Left cardiac atrium (tissue), 2 donors: ENCODE measurements around the gene ESPN. TPM values are rescaled to one million over a fixed set of nuclear protein-coding genes. Genes with fewer than 3 reads are reported as not detected.

Experiments
- microRNA-seq, 2 donors: library from miRNA; unstranded; fragments of <30 nt; microRNA quantifications; one replicate each; pipeline ENCODE4 v1.2.0, GENCODE V29; 2020
- total RNA-seq, 2 donors: library from RNA; stranded (reverse); fragmentation: NEBNext Ultra II Directional; extraction: Animal tissue kit (Norgen Biotek cat#: 25700); gene quantifications; one replicate each; pipeline ENCODE4 v1.2.1, GENCODE V29; 2021
- donor health status: DM: no; HTN: yes; CAD: no; lungs with severe emphysema.
- donor health status: DM: yes; HTN: yes; CAD: no.

Gene ESPN
- total RNA-seq, 2 donors from 2014 or later: 0.42 to 0.44 TPM

Small RNA genes lying within 50 kb of the gene (microRNA-seq; reads per million reads assigned to microRNA genes)
- gene MIR4252: 0 reads per million in 2 donors

Other genes starting within 250 kb of the ESPN start
- under 1 TPM; 0.12 to 0.39 TPM for gene CHD5, start 244.5 kb upstream of the ESPN start, total RNA-seq
- gene RPL22, start 225.2 kb upstream of the ESPN start, total RNA-seq: 100 to 1,000 TPM; 264 to 275 TPM
- gene RNF207, start 218.7 kb upstream of the ESPN start, total RNA-seq: 10 to 100 TPM; 35.8 to 38.3 TPM
- gene ICMT, start 188.8 kb upstream of the ESPN start, total RNA-seq: 10 to 100 TPM; 56.9 to 61.1 TPM
- gene HES3, start 180.6 kb upstream of the ESPN start, total RNA-seq: not detected
- 10 to 100 TPM in 1 of 2 donors, 1 to 10 TPM in 1; 9.7 to 10.5 TPM for gene GPR153, start 163.7 kb upstream of the ESPN start, total RNA-seq
- 10 to 100 TPM in 1 of 2 donors, 1 to 10 TPM in 1; 9.9 to 12.9 TPM for gene ACOT7, start 31.0 kb upstream of the ESPN start, total RNA-seq
- gene HES2, start 4.9 kb upstream of the ESPN start, total RNA-seq: under 1 TPM in 1 of 2 donors, not detected in 1; 0.37 TPM
- gene TNFRSF25, start 41.4 kb downstream of the ESPN start, total RNA-seq: 1 to 10 TPM; 5.5 to 5.9 TPM
- 10 to 100 TPM; 10.7 to 11.8 TPM for gene PLEKHG5, start 66.9 kb downstream of the ESPN start, total RNA-seq
- 10 to 100 TPM; 12.0 to 16.5 TPM for gene NOL9, start 129.7 kb downstream of the ESPN start, total RNA-seq
- gene TAS1R1, start 130.5 kb downstream of the ESPN start, total RNA-seq: not detected
- 10 to 100 TPM; 11.5 to 14.3 TPM for gene ZBTB48, start 155.2 kb downstream of the ESPN start, total RNA-seq
- 10 to 100 TPM; 43.9 to 75.8 TPM for gene KLHL21, start 178.1 kb downstream of the ESPN start, total RNA-seq
- 1 to 10 TPM; 7.8 to 9.0 TPM for gene PHF13, start 189.0 kb downstream of the ESPN start, total RNA-seq
- 10 to 100 TPM in 1 of 2 donors, 1 to 10 TPM in 1; 8.9 to 14.6 TPM for gene THAP3, start 200.1 kb downstream of the ESPN start, total RNA-seq